ENCODE measurements around the gene CRISPLD2. TPM values are rescaled to one million over a fixed set of nuclear protein-coding genes. Genes with fewer than 3 reads are reported as not detected.

The CRISPLD2 gene
- total RNA-seq, 1 donor, result 44.0 TPM

DNA sequence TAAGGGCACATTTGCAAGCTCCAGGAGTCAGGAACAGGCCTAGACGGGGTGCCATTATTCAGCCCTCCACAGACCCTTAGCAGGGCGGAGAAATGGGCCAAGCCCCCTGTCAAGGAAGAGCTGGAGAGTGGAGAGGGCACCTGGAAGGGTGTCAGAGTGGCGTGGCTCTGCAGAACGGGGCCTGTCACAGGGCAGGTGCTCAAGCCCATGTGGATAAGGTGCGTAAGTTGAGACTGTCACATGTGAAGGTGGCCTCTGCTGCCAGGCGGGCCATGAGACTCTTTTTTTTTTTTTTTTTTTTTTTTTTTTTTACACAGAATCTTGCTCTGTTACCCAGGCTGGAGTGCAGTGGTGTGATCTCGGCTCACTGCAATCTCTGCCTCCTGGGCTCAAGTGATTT is 12.0 kb upstream of the CRISPLD2 start:
- TF ChIP-seq CTCF (IDR thresholded peaks at IDR 0.05; ENCODE audit: insufficient read depth, low read depth, low read length), result no peak
- H3K4me3 ChIP-seq (ENCODE audit: low read depth, low read length), result no peak overlapping the region
- no peak for DNase-seq (ENCODE audit: low read depth)

DNA sequence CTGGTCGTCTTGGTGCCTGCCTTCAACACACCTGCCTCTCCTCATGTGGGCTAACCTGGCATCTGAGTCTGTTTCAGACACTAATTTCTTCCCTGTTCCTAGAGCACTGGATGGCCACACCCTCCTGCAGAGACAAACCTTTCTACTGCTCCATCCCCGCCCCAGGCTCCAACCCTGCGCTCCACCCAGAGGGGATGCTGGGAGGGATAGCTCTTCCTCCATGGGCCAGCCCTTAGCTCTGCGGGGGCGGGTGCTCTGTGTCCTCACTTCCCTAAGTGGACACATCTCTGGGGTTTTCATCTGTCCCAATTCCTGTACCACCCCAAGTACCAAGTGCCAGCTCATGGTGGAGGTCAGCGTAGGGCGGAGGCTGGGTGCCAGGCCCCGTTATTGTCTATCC is 11.0 kb upstream of the CRISPLD2 start:
- H3K4me3 ChIP-seq (ENCODE audit: low read depth, low read length), result no peak overlapping the region
- DNase-seq (ENCODE audit: low read depth), result no peak
- no peak for TF ChIP-seq CTCF (IDR thresholded peaks at IDR 0.05; ENCODE audit: insufficient read depth, low read depth, low read length)

DNA sequence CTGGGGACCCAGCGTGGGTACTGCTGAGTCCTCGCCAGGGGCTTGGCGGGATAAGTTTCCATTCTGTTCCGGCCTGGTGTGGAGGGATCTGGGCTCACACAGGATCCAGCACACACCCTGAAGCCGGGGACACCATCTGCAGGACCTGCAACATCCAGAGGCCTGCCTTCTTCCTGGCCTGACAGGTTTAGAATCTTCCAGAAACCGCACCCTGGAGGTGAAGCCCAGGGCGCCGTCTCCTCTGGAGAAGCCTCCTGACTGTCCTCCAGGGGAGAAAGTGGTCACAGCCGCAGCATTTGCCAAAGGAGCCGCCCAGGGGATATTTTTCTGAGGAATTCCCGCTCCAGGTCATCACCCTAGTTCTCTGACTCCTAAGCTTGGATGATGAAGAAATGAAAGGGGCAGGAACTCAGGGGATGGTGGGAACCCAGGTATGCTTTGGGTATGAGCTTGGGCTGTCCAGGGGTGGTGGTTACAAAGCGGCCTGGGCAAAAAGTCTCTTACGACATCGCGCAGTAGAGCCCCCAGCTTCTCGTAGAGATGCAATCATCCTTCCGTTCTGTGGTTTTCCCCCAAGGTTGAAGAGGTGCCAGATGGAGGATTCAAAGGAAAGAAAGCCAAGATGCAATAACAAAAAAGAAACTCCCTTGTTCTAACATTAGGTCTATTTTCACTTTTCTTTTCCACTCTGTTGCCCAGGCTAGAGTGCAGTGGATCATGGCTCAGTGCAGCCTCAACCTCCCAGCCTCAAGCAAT is 9.1 kb upstream of the CRISPLD2 start:
- peak; percentile 86 for DNase-seq (ENCODE audit: low read depth)
- no peak for TF ChIP-seq CTCF (IDR thresholded peaks at IDR 0.05; ENCODE audit: insufficient read depth, low read depth, low read length)
- H3K4me3 ChIP-seq (ENCODE audit: low read depth, low read length), result no peak overlapping the region

DNA sequence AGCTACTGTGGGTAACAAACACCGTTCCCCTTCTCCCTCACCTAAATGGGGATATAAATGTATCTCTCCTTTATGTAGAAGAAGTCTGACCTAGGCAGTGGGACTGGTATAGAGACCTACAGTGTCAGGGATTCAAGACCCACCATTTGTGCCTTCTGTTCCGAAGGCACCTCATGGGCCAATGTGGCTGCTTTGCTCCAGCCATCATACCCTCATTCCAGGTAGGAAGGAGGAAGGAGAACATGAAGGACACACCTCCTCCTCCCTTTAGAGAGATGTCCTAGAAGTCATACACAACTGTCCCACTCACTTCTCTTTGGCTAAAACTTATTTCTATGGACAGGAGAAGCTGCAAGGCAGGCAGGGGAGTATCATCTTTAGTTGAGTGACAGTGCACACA is 8.3 kb upstream of the CRISPLD2 start:
- DNase-seq (ENCODE audit: low read depth), result no peak
- no peak for TF ChIP-seq CTCF (IDR thresholded peaks at IDR 0.05; ENCODE audit: insufficient read depth, low read depth, low read length)

GRCh38 chr16:84813141-84813934 is 6.4 kb upstream of the CRISPLD2 start:
- no peak for DNase-seq (ENCODE audit: low read depth)
- no peak overlapping the region for H3K4me3 ChIP-seq (ENCODE audit: low read depth, low read length)
- TF ChIP-seq CTCF (IDR thresholded peaks at IDR 0.05; ENCODE audit: insufficient read depth, low read depth, low read length), result no peak

More for the DNA sequence above, 8.3 kb upstream of the CRISPLD2 start:
- no peak overlapping the region for H3K4me3 ChIP-seq (ENCODE audit: low read depth, low read length)

DNA sequence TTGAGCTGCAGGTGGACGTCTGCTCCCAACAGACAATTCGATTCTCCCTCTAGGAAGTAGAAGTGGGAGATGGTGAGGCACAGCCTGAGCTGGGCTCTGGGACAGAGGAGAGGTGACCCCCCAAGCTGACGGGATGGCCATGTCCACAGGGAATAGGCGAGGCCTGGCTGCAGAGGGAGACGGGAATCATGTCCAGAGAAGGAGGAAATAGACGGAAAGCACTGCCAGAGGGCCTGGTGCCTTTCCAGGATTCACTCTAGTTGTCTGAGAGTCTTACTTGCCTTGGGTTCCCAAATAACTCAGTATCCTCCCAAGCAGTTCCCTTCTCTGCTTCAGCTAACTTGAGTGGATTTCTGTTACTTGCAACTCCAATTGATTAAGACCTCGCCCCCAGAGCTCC is 4.3 kb upstream of the CRISPLD2 start:
- TF ChIP-seq CTCF (IDR thresholded peaks at IDR 0.05; ENCODE audit: insufficient read depth, low read depth, low read length), result no peak
- no peak for DNase-seq (ENCODE audit: low read depth)
- H3K4me3 ChIP-seq (ENCODE audit: low read depth, low read length), result no peak overlapping the region
